ENCODE data around the gene XXYLT1. TPM values are rescaled to one million over a fixed set of nuclear protein-coding genes. Genes with fewer than 3 reads are reported as not detected.

The XXYLT1 gene
- total and polyA plus RNA-seq, 2 of the 8 experiments (the other 6 are each of a cell fraction or from before 2014, with no cell fraction given): 18.9 to 23.8 TPM

GRCh38 chr3:195177422-195178123, 93.4 kb downstream of the XXYLT1 start:
- Histone ChIP-seq H3K18ac (ENCODE audit: extremely low read depth, low read length) (no peak overlapping the region), H3K23me2 (ENCODE audit: low read depth, low read length) (no peaks in the 10 kb centered on the region), H4K91ac (replicated peaks; ENCODE audit: insufficient read length, low read length) (no peak overlapping the region), H3K14ac (ENCODE audit: insufficient read length) (no peak overlapping the region), H3K27me3 (replicated peaks in 1 of 4; ENCODE audit: control insufficient read depth in 3 of 4, extremely low read depth in 1 of 4, insufficient read depth in 3 of 4, low read length in 3 of 4) (no peaks in the 10 kb centered on the region), H3K27ac (ENCODE audit: low read depth, low read length) (no peak overlapping the region), H2AFZ (ENCODE audit: low read length) (no peak overlapping the region), H3K9me3 (ENCODE audit: insufficient read depth in 2 of 2, low read depth in 1 of 2, low read length in 1 of 2) (no peaks in the 10 kb centered on the region), H3K9ac (replicated peaks in 1 of 4; ENCODE audit: extremely low read depth in 1 of 4, low read depth in 3 of 4, low read length in 3 of 4) (no peak overlapping the region), H4K20me1 (replicated peaks in 1 of 2; ENCODE audit: control insufficient read depth in 1 of 2, insufficient read depth in 2 of 2, low read length in 2 of 2) (no peaks in the 10 kb centered on the region), H2BK120ac (replicated peaks; ENCODE audit: low read depth, low read length) (no peak overlapping the region), H3K23ac (ENCODE audit: insufficient read length) (no peak overlapping the region), H2AK5ac (ENCODE audit: low read depth, low read length) (no peak overlapping the region), H3K4me1 (replicated peaks in 1 of 4; ENCODE audit: control insufficient read depth in 3 of 4, insufficient read depth in 4 of 4, low read length in 3 of 4) (peaks cover 4 to 11% (median 7%) of the 10 kb centered on the region in 4 experiments), H3K79me1 (ENCODE audit: low read depth, low read length) (peaks cover 6% of the 10 kb centered on the region), H3K56ac (replicated peaks; ENCODE audit: insufficient read length, low read depth, low read length) (no peak overlapping the region), H3K4me3 (ENCODE audit: extremely low read depth in 1 of 4, insufficient read depth in 2 of 4, low read depth in 3 of 4, low read length in 4 of 4) (no peak overlapping the region), H2BK5ac (ENCODE audit: low read depth, low read length) (no peak overlapping the region), H4K5ac (ENCODE audit: insufficient read length, low read depth, low read length) (no peak overlapping the region), H4K8ac (ENCODE audit: extremely low read depth, insufficient read depth, low read length) (no peak overlapping the region; the same call in 1 of the 2 replicates), H3K79me2 (ENCODE audit: control insufficient read depth in 1 of 2, insufficient read depth in 2 of 2, low read length in 2 of 2) (peaks cover 0 to 13% of the 10 kb centered on the region in 2 experiments; a peak in 2 of 4 replicates), H2BK12ac (ENCODE audit: low read depth, low read length) (no peak overlapping the region), H3K36me3 (ENCODE audit: control insufficient read depth in 2 of 4, insufficient read depth in 4 of 4, low read length in 3 of 4) (no peaks in the 10 kb centered on the region), H3K4me2 (ENCODE audit: insufficient read depth in 1 of 2, low read depth in 2 of 2, low read length in 2 of 2) (no peak overlapping the region), H2BK20ac (ENCODE audit: low read length) (no peak overlapping the region), H3K4ac (replicated peaks; ENCODE audit: insufficient read length, low read depth, low read length) (no peak overlapping the region), H2BK15ac (ENCODE audit: low read length) (no peak overlapping the region)
- WGBS, 2 experiments (ENCODE audit: extremely low coverage in 1 of 2, insufficient coverage in 1 of 2, insufficient read length in 1 of 2, insufficient replicate concordance in 2 of 2, low coverage in 1 of 2, low lambda C conversion rate in 2 of 2, missing lambda C conversion rate in 1 of 2): 93% methylated on average over 6 of the region's 6 CpGs; no CpG with 5 or more reads in 1 of the 2 experiments
- FAIRE-seq (no peak), DNase-seq (ENCODE audit: low read depth in 1 of 2, low spot score in 2 of 2) (no peak)
- CTCF ChIA-PET (ENCODE audit: partially characterized antibody): interaction anchor here (0.5 to 1.6 kb wide), 3 partner anchors 15 to 49 kb away, joined by 3 read pairs; no protein-coding TSS in a partner anchor
- POLR2A ChIA-PET (ENCODE audit: partially characterized antibody): interaction anchor here (0.6 kb wide), 1 partner anchor 356 kb away, joined by 3 read pairs; no protein-coding TSS in a partner anchor
- TF ChIP-seq, protein P1, sequence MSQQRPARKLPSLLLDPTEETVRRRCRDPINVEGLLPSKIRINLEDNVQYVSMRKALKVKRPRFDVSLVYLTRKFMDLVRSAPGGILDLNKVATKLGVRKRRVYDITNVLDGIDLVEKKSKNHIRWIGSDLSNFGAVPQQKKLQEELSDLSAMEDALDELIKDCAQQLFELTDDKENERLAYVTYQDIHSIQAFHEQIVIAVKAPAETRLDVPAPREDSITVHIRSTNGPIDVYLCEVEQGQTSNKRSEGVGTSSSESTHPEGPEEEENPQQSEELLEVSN (IDR thresholded peaks at IDR 0.05): no peak
- TF ChIP-seq CEBPB (IDR thresholded peaks at IDR 0.05; ENCODE audit: low read depth, low read length) (no peak), YY1 (IDR thresholded peaks at IDR 0.05; ENCODE audit: low read depth, low read length) (no peak), EZH2 (IDR thresholded peaks at IDR 0.05; ENCODE audit: low read depth, low read length, severe bottlenecking) (no peak), FOSL1 (IDR thresholded peaks at IDR 0.05; ENCODE audit: insufficient read depth, low read depth, low read length) (no peak), SRF (IDR thresholded peaks at IDR 0.05; ENCODE audit: low read depth, low read length) (no peak), KDM4A (IDR thresholded peaks at IDR 0.05; ENCODE audit: low read depth, low read length, severe bottlenecking) (no peak), CREB1 (IDR thresholded peaks at IDR 0.05) (no peak), TAF7 (optimal IDR thresholded peaks at IDR 0.05; ENCODE audit: borderline replicate concordance, low read depth, low read length) (no peak)
- TF ChIP-seq, protein P2, sequence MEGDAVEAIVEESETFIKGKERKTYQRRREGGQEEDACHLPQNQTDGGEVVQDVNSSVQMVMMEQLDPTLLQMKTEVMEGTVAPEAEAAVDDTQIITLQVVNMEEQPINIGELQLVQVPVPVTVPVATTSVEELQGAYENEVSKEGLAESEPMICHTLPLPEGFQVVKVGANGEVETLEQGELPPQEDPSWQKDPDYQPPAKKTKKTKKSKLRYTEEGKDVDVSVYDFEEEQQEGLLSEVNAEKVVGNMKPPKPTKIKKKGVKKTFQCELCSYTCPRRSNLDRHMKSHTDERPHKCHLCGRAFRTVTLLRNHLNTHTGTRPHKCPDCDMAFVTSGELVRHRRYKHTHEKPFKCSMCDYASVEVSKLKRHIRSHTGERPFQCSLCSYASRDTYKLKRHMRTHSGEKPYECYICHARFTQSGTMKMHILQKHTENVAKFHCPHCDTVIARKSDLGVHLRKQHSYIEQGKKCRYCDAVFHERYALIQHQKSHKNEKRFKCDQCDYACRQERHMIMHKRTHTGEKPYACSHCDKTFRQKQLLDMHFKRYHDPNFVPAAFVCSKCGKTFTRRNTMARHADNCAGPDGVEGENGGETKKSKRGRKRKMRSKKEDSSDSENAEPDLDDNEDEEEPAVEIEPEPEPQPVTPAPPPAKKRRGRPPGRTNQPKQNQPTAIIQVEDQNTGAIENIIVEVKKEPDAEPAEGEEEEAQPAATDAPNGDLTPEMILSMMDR (IDR thresholded peaks at IDR 0.05; ENCODE audit: control extremely low read depth in 1 of 3, insufficient read depth in 1 of 3, low read depth in 1 of 3, low read length in 3 of 3): no peak
